GM06990 (cell line): ENCODE results near the gene ZNF492.

ENCODE experiments used
- DNase-seq: peaks from one replicate; pipeline ENCODE4 v3.0.0-alpha.2; 2011; ENCODE audit not compliant: insufficient read length; ENCODE audit errors: extremely low read depth
- H3K27me3 ChIP-seq: replicated peaks from 2 replicates; pipeline ENCODE4 v1.6.0; 2011; ENCODE audit warnings: low read length; ENCODE audit not compliant: control insufficient read depth, insufficient read depth
- H3K36me3 ChIP-seq: 2 replicates; pipeline ENCODE4 v1.5.1; 2011; ENCODE audit warnings: low read length; ENCODE audit not compliant: control insufficient read depth, insufficient read depth
- H3K4me3 ChIP-seq: replicated peaks from 2 replicates; pipeline ENCODE4 v1.5.1; 2011; ENCODE audit warnings: low read depth, mild to moderate bottlenecking, control low read depth, low read length
- CTCF ChIP-seq: IDR thresholded peaks from 2 replicates; pipeline ENCODE4 v1.5.1; 2011; ENCODE audit warnings: low read length, control low read depth, mild to moderate bottlenecking, inconsistent platforms; ENCODE audit not compliant: insufficient read depth, poor library complexity, severe bottlenecking

The ZNF492 gene

GRCh38 chr19:22708983-22709382 lies 74.9 kb downstream of the ZNF492 start:
- no peak for TF ChIP-seq CTCF
- no peaks in the 10 kb centered on the region for H3K36me3 ChIP-seq
- H3K27me3 ChIP-seq, result no peaks in the 10 kb centered on the region
- no peak for DNase-seq
- H3K4me3 ChIP-seq, result no peak overlapping the region
